GM12874 (cell line): ENCODE results near the gene PKDCC.

Experiments used
- CTCF ChIP-seq: IDR thresholded peaks from 2 replicates; pipeline ENCODE4 v1.5.1; 2011; ENCODE audit warnings: low read depth, mild to moderate bottlenecking, control low read depth, low read length, moderate library complexity; ENCODE audit not compliant: insufficient read depth

The PKDCC gene

GRCh38 chr2:42047488-42048298 is at the start of gene PKDCC:
TSS of gene PKDCC (plus strand) at chr2:42048021. CDS start at chr2:42048200, 179 bp downstream.
- TF ChIP-seq CTCF, result no peak

GRCh38 chr2:41998186-41999127 is 49.4 kb upstream of the PKDCC start:
- TF ChIP-seq CTCF, result no peak

GRCh38 chr2:41999128-41999480 is 48.7 kb upstream of the PKDCC start:
- no peak for TF ChIP-seq CTCF

- no peak for TF ChIP-seq CTCF
These were observed 48.1 kb upstream of the PKDCC start for GRCh38 chr2:41999592-42000281.

- no peak for TF ChIP-seq CTCF
These were observed 46.1 kb upstream of the PKDCC start for GRCh38 chr2:42001711-42002201.

GRCh38 chr2:42007551-42007950 is 40.3 kb upstream of the PKDCC start:
- TF ChIP-seq CTCF, result no peak
